GM12878 (cell line): ENCODE measurements around the gene SPINT4. TPM values are rescaled to one million over a fixed set of nuclear protein-coding genes. Genes with fewer than 3 reads are reported as not detected.
A peak's percentile ranks its signal among the peaks of the same experiment; 100 is the strongest.

Experiments
- ATF7 ChIP-seq: fragments of 450-650 bp; IDR thresholded peaks from 2 replicates; pipeline ENCODE4 v1.6.1; 2016; ENCODE audit warnings: low read depth, mild to moderate bottlenecking
- CEBPB ChIP-seq, 2 experiments: fragments of 150-350 bp in 1 of 2; IDR thresholded peaks; 2 replicates each; pipeline ENCODE4 v1.6.1; 2012 to 2014; ENCODE audit warnings: low read depth in 2 of 2, low read length in 2 of 2, borderline replicate concordance in 1 of 2, inconsistent platforms in 1 of 2
- CEBPZ ChIP-seq: fragments of 150-350 bp; IDR thresholded peaks from 2 replicates; pipeline ENCODE4 v1.6.1; 2016; ENCODE audit warnings: low read depth, low read length
- EGR1 ChIP-seq, 2 experiments: IDR thresholded peaks; 1 replicate in 1 of 2; 2 replicates in 1 of 2; pipeline ENCODE4 v1.6.1; 2011 to 2012; ENCODE audit warnings: low read depth in 2 of 2, low read length in 2 of 2, borderline replicate concordance in 1 of 2, mild to moderate bottlenecking in 1 of 2, moderate library complexity in 1 of 2
- IRF3 ChIP-seq: fragments of 450-650 bp; IDR thresholded peaks from 2 replicates; pipeline ENCODE4 v1.6.1; 2014; ENCODE audit warnings: mild to moderate bottlenecking
- MTA2 ChIP-seq: fragments of 450-650 bp; IDR thresholded peaks from 2 replicates; pipeline ENCODE4 v1.6.1; 2016; ENCODE audit warnings: low read depth, mild to moderate bottlenecking, moderate library complexity
- MXI1 ChIP-seq: fragments of 150-350 bp; IDR thresholded peaks from 2 replicates; pipeline ENCODE4 v1.6.1; 2011; ENCODE audit warnings: low read depth, mild to moderate bottlenecking, inconsistent platforms, low read length, improper control_type of control experiment
- NFIC ChIP-seq: IDR thresholded peaks from 2 replicates; pipeline ENCODE4 v1.6.1; 2012; ENCODE audit warnings: low read depth, mild to moderate bottlenecking, inconsistent platforms, low read length, moderate library complexity
- RUNX3 ChIP-seq: IDR thresholded peaks from 2 replicates; pipeline ENCODE4 v1.6.1; 2012; ENCODE audit warnings: low read length, inconsistent platforms
- SMC3 ChIP-seq: IDR thresholded peaks from 2 replicates; pipeline ENCODE4 v1.6.1; 2011; ENCODE audit warnings: low read length, improper control_type of control experiment, borderline replicate concordance
- SP1 ChIP-seq: IDR thresholded peaks from one replicate; pipeline ENCODE4 v1.6.1; 2011; ENCODE audit warnings: low read depth, low read length
- ZBTB11 ChIP-seq: fragments of 450-650 bp; formaldehyde crosslinking; IDR thresholded peaks from 2 replicates; pipeline ENCODE4 v1.5.0; 2022; ENCODE audit warnings: mild to moderate bottlenecking, missing genetic modification characterization
- polyA plus RNA-seq, 11 experiments: library from polyadenylated mRNA; depleted of rRNA in 4 of 11; unstranded in 6 of 11; stranded (reverse) in 5 of 11; fragments of >200 nt; fragmentation: Nextera tagmentation in 4 of 11; fragmentation: Illumina TruSeq in 1 of 11; extraction: Ambion mirVana in 4 of 11; extraction: Trizol in 1 of 11; gene quantifications; 1 replicate in 1 of 11; 2 replicates in 10 of 11; pipeline versions ENCODE4 v1.2.1 to v1.2.3, GENCODE V29; 2011 to 2016; ENCODE audit warnings: inconsistent platforms in 2 of 11, missing spikeins in 2 of 11, low read depth in 1 of 11
- total RNA-seq, 4 experiments: library from RNA; depleted of rRNA in 3 of 4; stranded (reverse); fragments of >200 nt in 3 of 4; fragmentation: Illumina TruSeq in 1 of 4; extraction: Trizol in 1 of 4; gene quantifications; 2 replicates each; pipeline versions ENCODE4 v1.2.1 to v1.2.3, GENCODE V29; 2013 to 2021

Gene SPINT4
- total and polyA plus RNA-seq, 10 of the 15 experiments (the other 5 are each of a cell fraction or from before 2014, with no cell fraction given): not detected

- TF ChIP-seq CEBPB (IDR thresholded peaks at IDR 0.05; ENCODE audit: borderline replicate concordance in 1 of 2, low read depth in 2 of 2, low read length in 2 of 2) (no peak), SMC3 (no peak), CEBPZ (no peak), IRF3 (no peak), ATF7 (no peak), ZBTB11 (CRISPR knock-in tag) (no peak), RUNX3 (peak; percentile 62; the same call in 1 of the 2 replicates), NFIC (0 out of 2 replicates have a peak, but pooled peaks have one; percentile 28), EGR1 (IDR thresholded peaks at IDR 0.05; ENCODE audit: borderline replicate concordance in 1 of 2, low read depth in 2 of 2, low read length in 2 of 2) (no peak), MXI1 (no peak), SP1 (no peak), MTA2 (no peak)
Observed at GRCh38 chr20:45752746-45753145, 30.6 kb downstream of the SPINT4 start (continued).
